GM12892 (cell line): ENCODE results near the gene HCRT.

ENCODE experiments used
- POLR2A ChIP-seq: IDR thresholded peaks from 2 replicates; pipeline ENCODE4 v1.6.1; 2011; ENCODE audit warnings: low read depth, low read length, control low read depth
- POLR2AphosphoS5 ChIP-seq: IDR thresholded peaks from 2 replicates; pipeline ENCODE4 v1.6.1; 2011; ENCODE audit warnings: low read depth, low read length, control low read depth
- TAF1 ChIP-seq: IDR thresholded peaks from 2 replicates; pipeline ENCODE4 v1.6.1; 2011; ENCODE audit warnings: low read depth, mild to moderate bottlenecking, control low read depth, low read length, borderline replicate concordance

DNA sequence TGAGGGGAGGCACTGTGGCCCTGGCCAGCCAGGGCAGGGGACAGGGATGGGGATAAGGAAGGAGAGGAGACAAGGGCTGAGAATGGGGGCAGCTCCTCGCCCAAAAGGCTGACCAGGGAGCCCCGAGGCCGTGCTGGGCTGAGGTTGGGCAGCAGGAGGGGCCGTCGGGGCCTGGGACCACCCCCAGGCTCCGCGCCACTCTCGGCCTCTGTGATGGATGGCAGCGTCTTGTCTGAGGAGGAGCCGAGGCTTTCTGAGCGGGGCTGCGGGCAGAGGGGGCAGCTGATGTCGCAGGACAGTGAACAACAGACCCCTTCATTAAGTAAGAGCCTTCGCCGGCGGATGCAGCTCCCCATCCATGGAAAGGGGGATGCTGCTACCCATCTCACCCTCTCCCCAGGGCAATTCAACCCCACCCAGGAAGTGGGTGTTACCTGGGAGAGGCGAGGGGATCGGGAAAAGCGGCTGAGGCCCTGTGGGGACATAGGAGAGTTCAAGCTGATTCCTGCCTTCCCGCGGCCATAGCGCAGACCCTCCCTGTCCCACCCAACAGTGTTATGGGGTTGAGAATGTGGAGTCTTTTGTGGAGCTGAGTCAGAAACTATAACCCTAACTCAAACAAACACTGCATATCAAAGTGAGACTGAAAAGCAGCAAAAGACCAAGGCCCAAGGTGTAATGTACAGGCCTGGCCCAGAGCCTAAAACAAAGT lies 21.4 kb downstream of the HCRT start:
- TF ChIP-seq POLR2A = no peak
- no peak for TF ChIP-seq POLR2AphosphoS5
- no peak for TF ChIP-seq TAF1
